ENCODE results near the gene COL23A1.
A peak's percentile ranks its signal among the peaks of the same experiment; 100 is the strongest.
"Not testable (repeated sequence)": the region's sequence is repeated elsewhere in the genome, so short reads cannot be mapped to it uniquely, and the experiment has no call there.

Gene COL23A1

GRCh38 chr5:178237431-178238312 lies 352.5 kb downstream of the COL23A1 start:
- no peak for DNase-seq (ENCODE audit: low spot score)

- DNase-seq (ENCODE audit: low spot score): no peak
Observed at GRCh38 chr5:178236679-178237078, 353.5 kb downstream of the COL23A1 start.

- DNase-seq (ENCODE audit: low spot score): no peak
Observed at GRCh38 chr5:178236126-178236525, 354.1 kb downstream of the COL23A1 start.

GRCh38 chr5:178235588-178235974 lies 354.6 kb downstream of the COL23A1 start:
- no peak for DNase-seq (ENCODE audit: low spot score)

GRCh38 chr5:178234750-178235587 lies 355.2 kb downstream of the COL23A1 start:
- peak; percentile 87 for DNase-seq (ENCODE audit: low spot score)

- no peak for DNase-seq (ENCODE audit: low spot score)
Observed at GRCh38 chr5:178234121-178234749, 356.0 kb downstream of the COL23A1 start.

GRCh38 chr5:178232920-178233429 lies 357.2 kb downstream of the COL23A1 start:
- DNase-seq (ENCODE audit: low spot score): no peak

- peak; percentile 82 for DNase-seq (ENCODE audit: low spot score)
Observed at GRCh38 chr5:178232124-178232919, 357.9 kb downstream of the COL23A1 start, which contains the start of gene PHYKPL. TSS of gene PHYKPL (minus strand) at chr5:178232802. CDS start at chr5:178232550, 252 bp downstream.

GRCh38 chr5:178231539-178232123 lies 358.6 kb downstream of the COL23A1 start:
- DNase-seq (ENCODE audit: low spot score): no peak

- no peak for DNase-seq (ENCODE audit: low spot score)
Observed at GRCh38 chr5:178230879-178231538, 359.2 kb downstream of the COL23A1 start.

GRCh38 chr5:178229861-178230260 lies 360.3 kb downstream of the COL23A1 start:
- no peak for DNase-seq (ENCODE audit: low spot score)

GRCh38 chr5:178229111-178229510 lies 361.1 kb downstream of the COL23A1 start:
- DNase-seq (ENCODE audit: low spot score): not testable (repeated sequence)

GRCh38 chr5:178228609-178229008 lies 361.6 kb downstream of the COL23A1 start:
- no peak for DNase-seq (ENCODE audit: low spot score)

GRCh38 chr5:178227929-178228328 lies 362.3 kb downstream of the COL23A1 start:
- no peak for DNase-seq (ENCODE audit: low spot score)

- no peak for DNase-seq (ENCODE audit: low spot score)
Observed at GRCh38 chr5:178227138-178227659, 363.0 kb downstream of the COL23A1 start.

- no peak for DNase-seq (ENCODE audit: low spot score)
Observed at GRCh38 chr5:178225174-178225573, 365.0 kb downstream of the COL23A1 start.

GRCh38 chr5:178224403-178224802 lies 365.8 kb downstream of the COL23A1 start:
- DNase-seq (ENCODE audit: low spot score): no peak

GRCh38 chr5:178223828-178224335 lies 366.3 kb downstream of the COL23A1 start:
- DNase-seq (ENCODE audit: low spot score): no peak

- DNase-seq (ENCODE audit: low spot score): peak; percentile 36
Observed at GRCh38 chr5:178223196-178223773, 366.9 kb downstream of the COL23A1 start.

All from NAMALWA (cell line).